PC-9 (cell line): ENCODE data around the gene CLMN.
"Not testable (repeated sequence)": the region's sequence is repeated elsewhere in the genome, so short reads cannot be mapped to it uniquely, and the experiment has no call there.

ENCODE experiments used
- EZH2 ChIP-seq: fragments of 200-600 bp; sonication (generic); IDR thresholded peaks from 2 replicates; pipeline ENCODE4 v1.8.0; 2017; ENCODE audit warnings: antibody characterized with exemption, low read depth
- TF ChIP-seq, protein P1 (sequence below): fragments of 200-600 bp; sonication (generic); conservative IDR thresholded peaks from 2 replicates; pipeline ENCODE4 v1.6.1; 2017; ENCODE audit warnings: mixed run types, antibody characterized with exemption, mild to moderate bottlenecking, moderate library complexity

DNA sequence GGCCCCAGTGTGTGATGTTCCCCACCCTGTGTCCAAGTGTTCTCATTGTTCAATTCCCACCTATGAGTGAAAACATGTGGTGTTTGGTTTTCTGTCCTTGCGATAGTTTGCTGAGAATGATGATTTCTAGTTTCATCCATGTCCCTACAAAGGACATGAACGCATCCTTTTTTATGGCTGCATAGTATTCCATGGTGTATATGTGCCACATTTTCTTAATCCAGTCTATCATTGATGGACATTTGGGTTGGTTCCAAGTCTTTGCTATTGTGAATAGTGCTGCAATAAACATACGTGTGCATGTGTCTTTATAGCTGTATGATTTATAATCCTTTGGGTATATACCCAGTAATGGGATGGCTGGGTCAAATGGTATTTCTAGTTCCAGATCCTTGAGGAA lies 144.0 kb downstream of the CLMN start:
- TF ChIP-seq, protein P1, sequence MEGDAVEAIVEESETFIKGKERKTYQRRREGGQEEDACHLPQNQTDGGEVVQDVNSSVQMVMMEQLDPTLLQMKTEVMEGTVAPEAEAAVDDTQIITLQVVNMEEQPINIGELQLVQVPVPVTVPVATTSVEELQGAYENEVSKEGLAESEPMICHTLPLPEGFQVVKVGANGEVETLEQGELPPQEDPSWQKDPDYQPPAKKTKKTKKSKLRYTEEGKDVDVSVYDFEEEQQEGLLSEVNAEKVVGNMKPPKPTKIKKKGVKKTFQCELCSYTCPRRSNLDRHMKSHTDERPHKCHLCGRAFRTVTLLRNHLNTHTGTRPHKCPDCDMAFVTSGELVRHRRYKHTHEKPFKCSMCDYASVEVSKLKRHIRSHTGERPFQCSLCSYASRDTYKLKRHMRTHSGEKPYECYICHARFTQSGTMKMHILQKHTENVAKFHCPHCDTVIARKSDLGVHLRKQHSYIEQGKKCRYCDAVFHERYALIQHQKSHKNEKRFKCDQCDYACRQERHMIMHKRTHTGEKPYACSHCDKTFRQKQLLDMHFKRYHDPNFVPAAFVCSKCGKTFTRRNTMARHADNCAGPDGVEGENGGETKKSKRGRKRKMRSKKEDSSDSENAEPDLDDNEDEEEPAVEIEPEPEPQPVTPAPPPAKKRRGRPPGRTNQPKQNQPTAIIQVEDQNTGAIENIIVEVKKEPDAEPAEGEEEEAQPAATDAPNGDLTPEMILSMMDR = not testable (repeated sequence)
- TF ChIP-seq EZH2 = not testable (repeated sequence)
